Ecto neural progenitor cell (in vitro differentiated cells): ENCODE data around the gene GRIN2C.
A peak's percentile ranks its signal among the peaks of the same experiment; 100 is the strongest.
"Not testable (repeated sequence)": the region's sequence is repeated elsewhere in the genome, so short reads cannot be mapped to it uniquely, and the experiment has no call there.

ENCODE experiments used
- DNase-seq: peaks from one replicate; pipeline ENCODE4 v3.0.0-alpha.2; 2018; ENCODE audit warnings: low spot score

GRIN2C gene

GRCh38 chr17:74879308-74879707, 19.6 kb upstream of the GRIN2C start:
- no peak for DNase-seq

DNA sequence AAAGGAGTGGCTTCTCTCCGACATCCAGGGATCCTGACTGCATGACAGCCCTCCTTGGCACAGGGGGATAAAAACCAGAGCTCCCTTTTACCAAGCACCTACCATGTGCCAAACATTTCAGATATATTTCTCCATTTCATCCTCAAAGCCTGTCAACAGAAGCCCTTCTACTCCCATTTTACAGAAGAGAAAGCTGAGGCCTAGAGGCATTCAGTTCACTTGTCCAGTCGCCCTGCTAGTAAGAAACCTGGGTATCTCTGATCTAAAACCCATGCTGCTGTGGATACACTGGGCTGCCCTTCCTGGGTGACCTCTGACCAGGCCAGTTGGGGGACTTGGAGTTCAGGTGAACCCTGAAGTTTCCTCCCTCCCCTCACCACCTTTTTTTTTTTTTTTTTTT, 19.0 kb upstream of the GRIN2C start:
- DNase-seq = no peak

GRCh38 chr17:74877592-74878548, 18.2 kb upstream of the GRIN2C start:
- no peak for DNase-seq

DNA sequence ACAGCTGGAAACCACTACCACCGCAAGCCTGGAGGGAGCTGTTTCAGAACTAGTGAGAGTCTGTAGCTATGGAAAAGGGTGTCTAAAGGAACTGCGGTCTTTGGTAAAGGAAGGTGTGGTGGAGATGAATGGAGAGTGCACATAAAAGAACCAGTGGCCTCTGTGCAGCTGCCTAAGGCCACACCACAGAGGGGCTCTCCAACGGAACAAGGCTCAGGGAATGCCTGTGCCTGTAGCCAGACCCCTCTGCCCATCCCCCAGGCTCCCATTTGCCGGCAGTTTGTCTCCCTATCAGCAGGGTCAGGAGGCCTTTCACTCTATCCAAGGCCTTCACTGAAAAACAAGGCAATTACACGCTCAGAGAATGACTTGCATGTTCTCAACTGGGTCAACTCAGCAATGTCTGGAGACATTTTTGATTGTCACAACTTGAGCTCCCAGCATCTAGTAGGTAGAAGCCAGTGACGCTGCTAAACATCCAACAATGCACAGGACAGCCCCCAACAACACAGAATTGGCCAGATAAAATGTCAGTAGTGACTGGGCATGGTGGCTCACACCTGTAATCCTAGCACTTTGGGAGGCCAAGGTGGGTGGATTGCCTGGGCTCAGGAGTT, 16.4 kb upstream of the GRIN2C start:
- DNase-seq = no peak

DNA sequence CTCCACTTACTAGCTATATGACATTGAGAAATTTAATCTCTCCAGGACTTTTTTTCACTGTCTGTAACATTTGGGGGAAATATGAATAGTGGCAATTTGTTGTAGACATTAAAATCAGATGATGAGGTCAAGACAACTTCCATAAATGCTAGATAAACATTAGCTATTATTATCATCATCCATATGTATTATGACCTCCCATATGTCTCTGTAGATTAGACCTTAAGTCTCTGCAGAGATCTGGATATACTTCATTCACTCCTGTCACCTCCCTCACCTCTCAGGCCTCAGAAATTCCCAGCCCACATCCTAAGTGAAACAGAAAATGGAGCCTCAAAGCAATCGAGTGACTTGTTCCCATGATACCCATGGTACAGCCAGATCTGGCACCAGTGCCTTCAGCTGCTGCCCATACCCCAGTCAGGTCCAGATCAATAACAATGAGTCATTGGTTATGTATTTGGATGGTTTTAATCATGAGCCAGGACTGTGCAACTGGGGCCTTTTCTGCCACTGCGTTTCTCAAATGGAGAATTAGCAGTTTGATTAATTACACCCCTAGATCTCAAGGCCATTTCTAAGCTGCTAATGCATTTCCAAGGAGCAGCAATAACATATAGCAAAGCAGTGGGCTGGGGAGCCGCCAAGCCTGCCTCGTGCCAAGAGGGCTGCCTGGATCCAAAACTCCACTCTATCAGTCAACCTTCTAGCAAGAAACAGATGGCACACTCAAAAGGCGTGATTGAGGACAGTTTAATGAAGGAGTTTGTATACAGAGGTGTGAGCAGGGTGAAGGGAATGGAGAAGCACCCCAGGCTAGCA, 15.7 kb upstream of the GRIN2C start:
- no peak for DNase-seq

DNA sequence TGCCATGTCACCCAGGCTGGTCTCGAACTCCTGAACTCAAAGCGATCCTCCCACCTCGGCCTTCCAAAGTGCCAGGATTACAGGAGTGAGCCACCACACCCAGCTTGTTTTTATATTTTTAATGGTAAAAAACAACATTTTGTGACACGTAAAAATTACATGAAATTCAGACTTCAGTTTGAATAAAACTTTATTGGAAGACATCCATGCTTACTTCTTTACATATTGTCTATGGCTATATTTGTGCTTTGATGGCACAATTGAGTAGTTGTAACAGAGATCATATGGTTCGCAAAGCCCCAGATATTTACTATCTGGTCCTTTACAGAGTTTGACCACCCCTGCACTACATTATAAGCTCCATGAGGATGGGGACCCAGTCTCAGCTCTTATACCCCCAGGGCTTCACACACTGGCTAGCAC, 14.9 kb upstream of the GRIN2C start:
- no peak for DNase-seq

DNA sequence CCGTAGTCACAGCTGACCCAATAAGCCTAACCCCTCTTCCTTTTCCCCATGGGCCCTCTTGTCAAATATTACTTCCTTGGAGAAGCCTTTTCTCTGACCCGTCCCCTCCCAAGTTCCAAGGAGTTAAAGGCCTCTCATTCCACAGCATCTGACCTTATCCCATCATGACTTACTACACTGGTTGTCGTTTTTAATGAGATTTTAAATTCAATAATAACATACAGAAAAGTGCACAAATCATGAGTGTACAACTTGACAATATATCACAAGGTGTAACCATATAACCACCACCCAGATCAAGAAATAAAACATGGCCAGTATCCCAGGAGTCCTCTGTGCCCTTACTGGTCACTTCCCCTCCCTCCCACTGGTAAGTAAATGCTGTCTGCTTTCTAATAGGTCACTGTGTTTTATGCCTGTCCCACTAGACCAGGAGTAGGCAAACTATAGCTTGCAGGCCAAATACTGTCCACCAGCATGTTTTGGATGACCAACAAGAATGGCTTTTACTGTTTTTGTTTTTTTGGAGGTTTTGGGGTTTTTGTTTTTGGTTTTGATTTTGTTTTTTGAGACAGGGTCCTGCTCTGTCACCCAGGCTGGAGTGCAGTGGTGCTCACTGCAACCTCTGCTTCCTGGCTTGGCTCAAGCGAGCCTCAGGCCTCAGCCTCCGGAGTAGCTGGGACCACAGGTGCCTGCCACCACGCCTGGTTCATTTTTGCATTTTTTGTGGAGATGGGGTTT, 14.4 kb upstream of the GRIN2C start:
- no peak for DNase-seq

- DNase-seq = peak; percentile 100
Observed at GRCh38 chr17:74873037-74873873, 13.6 kb upstream of the GRIN2C start.

- no peak for DNase-seq
Observed at GRCh38 chr17:74872313-74873036, 12.8 kb upstream of the GRIN2C start, which contains the start of gene FDXR. TSS of gene FDXR (minus strand) at chr17:74872994. CDS start at chr17:74872944, 50 bp downstream.

DNA sequence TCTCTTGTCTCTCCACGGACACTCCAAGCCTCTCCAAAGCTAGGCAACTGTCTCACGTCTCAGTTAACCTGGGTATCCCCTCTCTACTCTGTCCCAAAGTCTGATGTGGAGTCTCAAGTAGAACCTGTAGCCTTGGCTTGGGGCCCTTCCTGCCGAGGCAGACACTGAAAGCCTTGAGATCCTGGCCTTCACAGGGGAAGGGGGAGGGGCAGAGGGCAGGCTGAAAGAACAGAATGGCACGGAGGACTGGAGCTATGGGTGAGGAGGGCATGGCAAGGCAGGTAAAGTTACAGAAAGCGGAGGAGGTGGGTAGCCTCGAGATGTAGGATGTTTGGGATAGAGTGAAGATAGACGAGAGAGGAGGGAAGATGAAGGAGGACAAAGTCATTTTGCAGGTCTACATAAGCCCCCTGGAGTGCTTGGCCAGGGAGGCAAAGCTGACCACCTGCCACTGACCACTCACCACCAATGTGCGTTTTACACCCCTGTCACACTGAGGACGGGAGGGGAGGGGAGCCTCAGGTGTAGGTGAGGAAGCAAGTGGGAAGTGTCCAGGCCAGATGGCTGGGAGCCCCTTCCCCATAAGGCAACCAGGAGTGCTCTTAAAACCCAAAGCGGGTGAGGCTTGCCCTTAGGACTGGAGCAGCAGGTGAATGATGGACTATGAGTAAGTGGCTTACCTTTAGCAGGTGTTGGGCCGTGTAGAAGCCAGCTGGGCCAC, 11.8 kb upstream of the GRIN2C start:
- no peak for DNase-seq

DNA sequence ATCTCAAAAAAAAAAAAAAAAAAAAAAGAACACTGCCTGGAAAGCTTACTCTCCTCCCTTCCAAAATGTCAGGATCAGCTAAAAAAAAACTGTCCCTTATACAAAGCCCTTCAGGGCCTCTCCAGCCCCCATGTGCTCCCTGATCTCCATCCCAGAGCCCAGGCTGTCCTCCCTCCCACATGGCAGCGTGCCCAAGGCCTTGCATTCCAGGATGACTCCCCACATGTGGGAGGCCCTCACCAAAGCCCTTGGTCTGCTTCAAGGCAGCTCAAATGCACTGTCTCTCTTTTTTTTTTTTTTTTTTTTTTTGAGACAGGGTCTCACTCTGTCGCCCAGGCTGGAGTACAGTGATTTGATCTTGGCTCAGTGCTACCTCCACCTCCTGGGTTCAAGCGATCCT, 10.8 kb upstream of the GRIN2C start:
- DNase-seq = no peak

DNA sequence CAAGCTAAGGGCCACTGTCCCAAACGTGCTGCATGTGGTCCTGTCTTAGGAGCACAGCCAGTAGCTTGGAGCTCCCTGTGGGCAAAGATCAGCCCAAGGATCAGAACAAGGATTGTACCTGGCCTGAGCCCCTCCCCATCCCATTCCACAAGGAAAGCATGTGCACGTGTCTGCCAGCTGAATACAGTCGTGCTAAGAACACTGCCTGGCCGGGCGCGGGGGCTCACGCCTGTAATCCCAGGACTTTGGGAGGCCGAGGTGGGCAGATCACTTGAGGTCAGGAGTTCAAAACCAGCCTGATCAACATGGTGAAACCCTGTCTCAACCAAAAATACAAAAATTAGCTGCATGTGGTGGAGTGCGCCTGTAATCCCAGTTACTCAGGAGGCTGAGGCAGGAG, 10.3 kb upstream of the GRIN2C start:
- not testable (repeated sequence) for DNase-seq

DNA sequence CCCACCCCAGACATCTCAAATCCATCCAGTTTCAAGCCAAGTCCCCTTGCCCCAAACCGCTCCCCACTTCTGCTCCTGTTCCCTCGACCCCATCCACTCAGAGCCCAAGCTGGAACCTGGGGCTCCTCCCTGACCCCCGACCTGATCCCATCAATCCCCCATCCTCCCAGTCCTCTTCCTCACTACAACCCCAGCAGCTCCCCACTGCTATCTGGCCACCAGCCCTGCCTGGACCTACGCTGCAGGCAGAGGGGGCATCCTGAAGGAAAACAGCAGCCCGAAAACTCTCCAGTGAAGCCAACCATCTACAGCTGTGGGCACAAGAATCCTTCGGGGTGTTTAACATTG, 9.2 kb upstream of the GRIN2C start:
- no peak for DNase-seq

- no peak for DNase-seq
Observed at GRCh38 chr17:74868251-74868907, 8.7 kb upstream of the GRIN2C start.

GRCh38 chr17:74866198-74866835, 6.6 kb upstream of the GRIN2C start:
- DNase-seq = no peak

GRCh38 chr17:74865504-74866197, 6.0 kb upstream of the GRIN2C start:
- DNase-seq = no peak

GRCh38 chr17:74864866-74865395, 5.2 kb upstream of the GRIN2C start:
- peak; percentile 91 for DNase-seq
